Prostate gland (tissue), 2 donors: ENCODE data around the gene MPV17L.

Source experiments
- CTCF ChIP-seq, 4 experiments: fragments of 200-600 bp in 2 of 4; fragments of 450-650 bp in 2 of 4; sonication (generic) in 2 of 4; IDR thresholded peaks; 1 replicate in 3 of 4; 2 replicates in 1 of 4; pipeline ENCODE4 v1.5.1; 2016 to 2019; ENCODE audit warnings: antibody characterized with exemption in 4 of 4, mild to moderate bottlenecking in 2 of 4, moderate library complexity in 2 of 4
- POLR2A ChIP-seq: fragments of 450-650 bp; IDR thresholded peaks from one replicate; pipeline ENCODE4 v1.6.1; 2016; ENCODE audit warnings: antibody characterized with exemption, mild to moderate bottlenecking
- POLR2AphosphoS5 ChIP-seq: sonication (generic); formaldehyde crosslinking; IDR thresholded peaks from one replicate; pipeline ENCODE4 v1.6.1; 2017; ENCODE audit warnings: antibody characterized with exemption

GRCh38 chr16:15439521-15439920, 44.0 kb downstream of the MPV17L start:
- TF ChIP-seq POLR2A (no peak), CTCF (IDR thresholded peaks at IDR 0.05) (no peak), POLR2AphosphoS5 (no peak)
